HG03575 (cell line): Measurements from ENCODE around the gene TBC1D22A.

Experiments used
- ATAC-seq: cut with Tn5 transposase; IDR thresholded peaks from one replicate; pipeline ENCODE4 v1.9.1; 2021; ENCODE audit not compliant: unreplicated experiment, insufficient number of reproducible peaks, low FRiP score; ENCODE audit errors: extremely low read depth

TBC1D22A gene

DNA sequence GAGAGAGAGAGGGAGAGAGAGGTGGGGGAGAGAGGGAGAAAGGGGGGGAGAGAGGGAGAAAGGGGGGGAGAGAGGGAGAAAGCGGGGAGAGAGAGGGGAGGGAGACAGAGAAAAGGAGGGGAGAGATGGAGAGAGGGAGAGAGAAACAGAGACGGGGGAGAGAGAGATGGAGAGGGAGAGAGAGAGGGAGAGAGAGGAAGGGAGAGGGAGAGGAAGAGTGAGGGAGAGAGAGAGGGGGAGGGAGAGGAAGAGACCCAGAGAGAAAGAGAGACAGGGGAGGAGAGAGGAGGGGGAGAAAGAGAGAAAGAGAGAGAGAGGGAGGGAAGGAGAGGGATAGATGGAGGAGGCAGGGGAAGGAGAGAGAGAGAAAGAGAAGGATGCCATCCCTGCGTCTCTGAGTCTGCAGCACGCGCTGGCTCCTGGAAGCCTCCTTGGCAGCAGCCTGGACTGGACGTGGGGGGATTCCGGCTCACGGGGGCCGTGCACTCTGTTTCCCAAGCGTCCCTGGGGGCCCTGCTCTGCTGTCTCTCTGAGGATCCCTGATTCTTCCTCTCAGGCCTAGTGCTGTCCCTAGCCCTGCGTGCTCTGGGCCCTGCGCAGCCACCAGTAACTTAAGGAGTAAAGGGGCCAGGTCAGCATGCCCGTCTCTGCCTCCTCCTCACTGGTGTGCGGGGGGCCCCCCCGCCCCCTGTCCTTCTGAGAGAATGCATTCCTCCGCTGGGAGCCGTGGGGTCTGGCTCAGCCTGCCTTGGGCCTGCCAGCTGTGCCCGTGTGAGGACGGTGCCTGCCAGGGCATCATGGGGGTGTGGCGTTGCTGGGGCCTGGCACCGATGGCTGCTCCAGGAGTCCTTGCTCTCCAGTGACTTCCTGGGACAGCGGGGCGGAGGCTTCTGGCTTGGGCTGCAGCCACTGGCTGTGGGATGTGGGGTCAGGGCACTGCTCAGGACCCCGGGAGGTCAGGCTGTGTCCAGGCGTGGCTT is 429.5 kb downstream of the TBC1D22A start:
- no peak for ATAC-seq

DNA sequence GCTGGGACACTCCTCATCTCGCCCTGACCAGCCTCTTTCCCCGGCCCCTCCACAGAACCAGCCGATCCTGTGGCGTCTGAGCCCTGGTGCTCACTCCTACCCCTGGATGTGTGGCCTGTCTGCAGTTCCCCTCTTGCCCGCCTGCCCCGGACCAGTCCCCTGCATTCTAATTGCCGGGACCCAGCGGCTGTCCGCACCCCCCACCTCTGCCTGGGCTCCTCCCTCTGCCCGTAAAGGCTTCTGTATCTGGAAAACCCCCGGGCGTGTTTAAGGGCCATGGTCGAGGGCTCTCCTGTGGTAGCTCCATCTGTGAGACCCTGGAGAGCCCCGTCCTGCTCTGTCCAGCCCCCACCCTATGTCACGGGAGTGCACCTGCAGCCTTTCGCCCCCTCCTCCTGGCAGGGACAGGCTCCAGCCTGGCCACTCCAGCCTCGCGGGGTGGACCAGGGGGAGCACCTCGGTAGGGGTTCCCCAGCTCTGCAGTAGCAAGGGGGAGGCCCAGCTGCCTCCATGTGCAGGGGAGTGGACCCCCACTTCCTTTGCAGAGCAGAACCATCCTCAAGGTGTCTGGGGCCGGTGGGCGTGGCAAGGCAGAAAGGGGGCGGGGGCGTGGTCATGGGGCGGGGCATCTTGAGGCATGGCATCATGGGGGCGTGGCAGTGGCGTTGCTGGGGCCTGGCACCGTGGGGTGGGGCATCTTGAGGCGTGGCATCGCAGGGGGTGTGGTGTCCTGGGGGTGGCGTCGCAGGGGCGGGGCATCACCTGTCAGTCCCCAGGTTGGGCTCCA is 430.4 kb downstream of the TBC1D22A start:
- no peak for ATAC-seq

DNA sequence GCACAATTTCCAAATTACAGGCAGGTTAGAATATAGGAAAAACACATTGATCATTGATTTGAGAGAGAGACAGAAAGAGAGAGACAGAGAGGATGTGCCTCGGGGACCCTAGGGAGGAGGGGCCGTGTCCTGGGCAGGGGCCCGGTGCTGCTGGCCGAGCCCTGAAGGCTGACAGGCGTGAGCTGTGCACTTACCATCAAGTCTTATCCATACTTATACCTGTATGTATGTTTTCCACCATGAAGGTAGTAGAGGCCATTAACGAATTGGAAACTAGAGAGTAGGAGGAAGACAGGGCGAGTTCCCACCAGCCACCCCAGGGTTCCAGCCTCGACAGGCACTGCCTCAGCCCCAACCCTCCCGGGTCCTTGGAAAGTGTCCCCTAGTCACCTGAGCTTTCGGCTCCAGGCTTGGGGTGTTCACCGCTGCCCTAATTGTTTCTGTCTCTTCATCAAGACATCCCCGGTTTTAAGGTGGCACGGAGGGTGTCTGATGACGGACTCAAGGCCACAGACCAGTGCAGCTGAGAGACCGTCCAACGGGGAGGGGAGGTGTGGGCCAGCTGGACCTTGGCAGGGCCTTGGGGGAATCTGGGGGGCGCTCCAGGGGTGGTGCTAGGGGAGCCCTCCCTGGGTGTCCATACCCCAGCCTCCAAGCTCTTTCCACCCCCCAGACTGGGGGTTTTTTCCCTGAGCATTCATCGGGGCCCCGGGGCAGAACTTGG is 431.3 kb downstream of the TBC1D22A start:
- no peak for ATAC-seq

DNA sequence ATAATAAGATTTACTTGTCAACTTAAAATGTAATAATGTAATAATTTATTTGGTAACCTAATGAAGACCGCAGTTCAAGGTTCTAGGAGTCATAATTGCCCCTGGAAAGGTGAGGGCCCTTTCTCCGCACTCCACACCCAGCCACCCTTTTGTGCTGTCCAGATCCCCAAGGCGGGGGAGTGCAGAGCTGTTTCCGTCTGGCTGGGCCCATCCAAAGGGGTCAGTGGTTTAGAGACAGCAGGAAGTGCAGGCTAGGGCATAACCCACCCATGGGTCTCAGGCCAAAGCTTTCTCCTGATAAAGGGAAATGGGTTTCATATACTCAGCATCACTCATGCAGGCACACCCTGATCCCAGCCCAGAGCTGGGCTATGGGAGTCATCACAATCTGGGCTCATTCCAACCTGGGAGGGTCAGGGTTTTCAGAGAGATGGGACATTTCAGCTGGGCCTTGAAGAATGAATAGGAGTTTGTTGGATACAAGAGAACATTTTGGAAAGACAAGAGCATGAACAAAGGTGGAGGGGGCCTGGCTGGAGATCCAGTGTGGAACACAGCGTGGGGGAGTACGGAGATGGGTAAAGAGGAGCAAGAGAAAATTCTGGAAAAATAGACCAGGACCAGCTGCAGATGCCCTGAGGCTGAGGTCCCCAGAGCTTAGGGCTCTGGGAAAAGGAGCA is 432.2 kb downstream of the TBC1D22A start:
- ATAC-seq: no peak

DNA sequence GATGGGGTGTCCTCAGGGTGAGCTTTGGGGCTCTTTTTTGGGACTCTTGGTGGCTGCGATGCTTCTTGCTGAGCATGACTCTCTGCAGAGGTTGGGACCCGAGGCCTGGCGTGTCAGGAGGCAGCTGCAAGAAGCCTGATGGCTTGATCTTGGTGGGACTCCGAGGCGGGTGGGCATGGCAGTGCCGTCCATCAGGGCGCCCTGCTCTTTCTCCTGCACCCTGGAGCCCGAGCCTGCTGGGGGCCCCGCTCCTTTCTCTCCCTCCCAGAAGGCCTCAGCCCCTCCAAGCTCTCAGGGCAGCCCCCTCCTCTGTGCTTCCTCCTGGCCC is 432.7 kb downstream of the TBC1D22A start:
- ATAC-seq: no peak

DNA sequence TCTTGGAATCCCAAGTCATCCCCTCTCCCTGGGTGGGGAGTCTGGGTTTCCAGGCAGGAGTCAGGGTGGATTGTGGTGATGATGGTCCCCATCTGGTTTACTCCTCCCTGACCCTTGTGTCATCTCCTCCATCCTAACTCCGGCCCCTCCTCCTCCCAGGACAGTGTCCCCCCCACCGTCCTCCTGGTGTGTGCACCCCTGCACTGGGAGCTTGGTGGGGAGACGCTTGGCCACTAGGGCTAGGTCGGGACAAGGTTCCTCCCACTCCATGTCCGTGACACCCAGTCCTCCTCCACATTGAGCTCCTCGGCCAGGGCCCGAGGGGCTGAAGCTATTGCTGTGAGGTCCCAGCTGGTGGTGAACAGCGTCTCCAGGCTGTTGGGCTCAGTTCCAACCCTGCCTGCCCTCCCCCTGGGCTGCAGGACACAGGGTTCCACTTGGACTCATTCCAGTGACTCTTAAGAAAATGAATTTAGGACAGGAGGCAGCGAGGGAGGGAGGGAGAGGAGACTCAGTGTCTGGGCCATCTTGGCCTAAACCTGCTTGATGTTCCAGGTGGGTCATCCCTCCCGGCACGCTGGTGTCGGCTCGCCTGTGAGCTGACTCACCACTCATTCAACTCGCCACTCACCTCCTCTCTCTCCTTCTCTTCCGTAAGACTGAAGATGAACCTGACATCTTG is 433.2 kb downstream of the TBC1D22A start:
- no peak for ATAC-seq

DNA sequence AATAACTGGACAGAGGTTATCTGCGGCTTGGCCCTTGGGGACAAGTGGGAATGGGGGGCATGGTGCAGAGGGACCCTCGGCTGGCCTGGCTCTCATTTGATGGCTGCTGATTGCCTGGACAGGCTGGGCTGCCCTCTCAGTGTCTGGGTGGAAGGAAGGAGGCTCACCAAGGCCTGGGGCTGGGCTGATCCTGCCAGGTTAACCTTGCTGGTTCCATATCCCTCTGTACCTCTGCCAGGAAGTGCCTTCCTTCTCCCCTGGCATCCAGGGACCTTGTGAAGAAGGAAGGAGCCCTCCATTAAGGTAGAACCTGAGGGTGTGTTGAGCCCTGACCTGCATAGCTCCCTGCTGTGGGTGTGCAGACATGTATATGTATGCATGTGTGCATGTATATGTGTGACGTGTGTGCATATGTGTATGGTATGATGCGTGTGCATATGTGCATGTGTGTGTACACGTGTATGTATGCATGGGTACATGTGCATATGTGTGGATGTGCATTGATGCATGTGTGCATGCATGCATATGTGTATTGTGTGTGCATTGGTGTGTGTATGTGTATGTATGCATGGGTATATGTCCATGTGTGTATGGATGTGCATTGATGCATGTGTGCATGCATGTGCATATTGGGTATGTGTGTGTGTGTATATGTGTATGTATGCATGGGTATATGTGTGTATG is 433.9 kb downstream of the TBC1D22A start:
- no peak for ATAC-seq

DNA sequence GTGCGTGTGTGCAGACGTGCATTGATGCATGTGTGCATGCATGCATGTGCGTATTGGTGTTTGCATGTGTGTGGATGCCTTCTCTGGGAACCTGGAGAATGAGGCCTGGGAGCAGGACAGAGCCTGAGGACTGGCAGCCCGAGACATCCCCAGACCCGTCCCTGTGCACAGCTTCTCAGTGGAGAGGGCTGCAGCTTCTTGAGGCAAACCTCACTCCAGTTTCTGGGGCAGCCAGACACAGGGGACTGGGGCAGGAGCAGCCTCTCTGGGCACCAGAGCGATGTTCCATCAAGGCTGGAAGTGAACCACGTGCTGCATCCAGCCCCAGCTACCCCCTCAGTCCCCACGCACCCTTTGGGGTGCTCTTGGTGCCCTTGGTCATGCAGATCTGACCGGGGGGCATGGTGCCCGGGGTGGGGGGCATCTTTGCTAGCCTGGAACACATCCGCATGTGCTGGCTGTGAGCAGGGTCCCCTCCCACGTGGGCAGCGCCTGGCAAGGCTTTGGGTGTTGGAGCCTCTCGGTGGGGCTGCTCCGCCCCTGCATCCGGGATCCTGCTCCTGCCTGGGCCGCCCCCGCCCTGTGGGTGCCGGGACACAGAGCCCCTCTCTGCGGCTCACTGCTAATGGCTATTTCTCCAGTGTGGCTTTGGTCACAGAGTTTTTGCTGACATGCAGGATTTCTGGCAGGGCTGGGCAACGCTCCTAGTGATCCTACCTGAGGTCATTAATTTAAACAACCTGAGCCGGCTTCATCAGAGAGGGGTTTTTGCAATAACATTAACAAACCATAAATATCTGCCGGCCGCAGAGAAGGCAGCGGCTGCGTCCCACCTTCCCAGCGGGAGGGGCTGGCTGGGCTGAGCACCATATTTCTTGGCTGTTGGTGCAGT is 434.7 kb downstream of the TBC1D22A start:
- ATAC-seq: no peak

DNA sequence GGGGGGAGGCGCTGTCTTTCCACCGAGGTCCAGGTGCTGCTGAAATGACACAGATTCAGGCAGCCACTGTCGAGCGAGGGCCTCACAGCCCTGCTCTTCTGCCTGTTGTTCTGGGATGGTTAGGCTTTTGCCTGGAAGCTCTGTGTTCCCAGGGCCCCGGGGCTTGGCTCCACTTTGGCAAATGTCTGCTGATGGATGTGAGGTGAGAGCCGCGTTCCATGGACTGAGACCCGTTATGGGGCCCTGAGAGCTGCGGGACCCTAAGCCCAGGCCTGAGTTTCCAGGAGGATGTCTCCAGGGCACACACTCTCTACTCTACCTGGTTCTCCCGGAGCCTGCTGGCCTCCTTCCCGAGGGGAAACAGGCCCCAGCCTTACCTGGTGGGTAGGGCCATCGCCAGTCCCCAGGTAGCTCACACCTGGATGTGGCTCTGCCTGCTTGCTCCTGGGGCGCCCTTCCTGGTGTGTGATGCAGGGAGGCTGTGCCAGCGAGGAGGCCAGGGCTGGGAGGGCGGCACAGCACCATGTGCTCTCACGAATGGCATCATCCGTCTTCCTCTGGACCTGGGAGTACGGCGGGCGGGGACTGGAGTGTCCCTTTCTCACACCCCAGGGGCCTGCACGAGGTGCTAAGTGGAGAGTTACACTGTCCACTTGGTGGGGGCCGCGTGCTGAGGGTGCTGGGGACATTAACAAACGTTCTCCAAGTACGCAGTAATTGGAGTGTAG is 435.5 kb downstream of the TBC1D22A start:
- no peak for ATAC-seq

DNA sequence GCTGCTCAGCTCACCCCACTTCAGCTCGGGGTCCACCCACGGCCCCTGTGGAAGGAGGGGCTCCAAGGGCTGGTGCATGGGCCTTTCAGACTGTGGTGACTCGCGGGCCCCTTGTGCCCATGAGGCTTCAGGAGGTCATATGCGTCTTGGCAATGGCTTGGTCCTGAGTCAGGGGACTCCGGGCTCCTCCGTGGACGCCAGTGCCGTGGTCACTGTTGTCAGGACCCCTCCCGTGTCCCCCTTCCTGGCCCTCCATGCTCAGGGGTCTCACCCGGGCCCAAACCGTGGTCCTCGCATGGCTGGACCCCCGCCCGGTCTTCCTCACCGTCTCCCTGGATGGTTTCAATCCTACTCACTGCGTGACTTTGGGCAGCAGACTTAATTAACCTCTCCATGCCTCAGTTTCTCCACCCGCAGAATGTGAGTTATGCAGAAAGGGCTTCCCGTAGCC is 436.4 kb downstream of the TBC1D22A start:
- no peak for ATAC-seq

DNA sequence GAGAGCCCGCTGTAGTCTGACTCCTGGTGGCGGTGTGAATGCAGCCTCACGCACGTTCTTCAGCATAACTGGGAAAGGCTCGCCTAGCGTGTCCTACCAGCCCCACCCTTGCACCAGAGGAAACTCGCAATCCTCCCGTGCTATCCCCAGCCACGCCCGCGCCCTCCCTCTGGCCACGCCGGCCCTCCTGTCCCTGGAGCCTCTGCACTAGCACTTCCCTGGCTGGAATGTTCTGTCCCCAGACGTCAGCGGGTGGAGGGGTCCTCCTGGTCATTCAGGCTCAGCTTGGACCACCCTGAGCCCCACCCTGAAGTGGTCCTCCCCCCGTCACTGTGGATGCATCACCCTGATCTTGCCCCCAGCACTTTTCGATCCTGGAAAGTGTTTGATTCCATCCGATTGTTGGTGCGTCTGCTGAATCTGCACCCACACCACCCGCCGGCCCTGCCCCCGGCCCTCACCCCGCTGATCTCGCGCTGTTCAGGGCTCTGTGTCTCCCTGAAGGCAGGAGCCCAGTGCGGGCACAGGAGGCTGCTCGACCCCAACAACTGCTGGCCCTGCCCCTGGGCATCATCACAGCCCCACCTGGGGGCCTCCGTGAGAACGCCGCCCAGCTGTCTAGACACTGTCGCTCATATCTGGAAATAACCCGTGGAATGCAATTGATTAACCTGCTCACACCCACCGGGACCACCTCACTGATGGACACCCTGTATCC is 437.0 kb downstream of the TBC1D22A start:
- no peak for ATAC-seq

DNA sequence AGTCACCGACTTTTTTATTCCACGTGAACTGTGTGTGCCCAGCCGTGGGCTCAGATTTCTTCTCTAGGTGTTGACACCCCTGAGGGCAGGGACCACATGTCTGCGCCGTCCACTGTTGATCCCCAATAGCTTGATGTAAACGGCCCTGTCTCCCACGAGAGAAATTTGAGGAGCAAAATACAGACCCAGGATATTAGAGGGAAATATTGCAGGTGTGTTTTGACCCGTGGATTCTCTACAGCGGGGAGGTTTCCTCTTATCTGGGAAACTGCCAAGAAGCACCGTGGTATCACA is 437.5 kb downstream of the TBC1D22A start:
- ATAC-seq: no peak

DNA sequence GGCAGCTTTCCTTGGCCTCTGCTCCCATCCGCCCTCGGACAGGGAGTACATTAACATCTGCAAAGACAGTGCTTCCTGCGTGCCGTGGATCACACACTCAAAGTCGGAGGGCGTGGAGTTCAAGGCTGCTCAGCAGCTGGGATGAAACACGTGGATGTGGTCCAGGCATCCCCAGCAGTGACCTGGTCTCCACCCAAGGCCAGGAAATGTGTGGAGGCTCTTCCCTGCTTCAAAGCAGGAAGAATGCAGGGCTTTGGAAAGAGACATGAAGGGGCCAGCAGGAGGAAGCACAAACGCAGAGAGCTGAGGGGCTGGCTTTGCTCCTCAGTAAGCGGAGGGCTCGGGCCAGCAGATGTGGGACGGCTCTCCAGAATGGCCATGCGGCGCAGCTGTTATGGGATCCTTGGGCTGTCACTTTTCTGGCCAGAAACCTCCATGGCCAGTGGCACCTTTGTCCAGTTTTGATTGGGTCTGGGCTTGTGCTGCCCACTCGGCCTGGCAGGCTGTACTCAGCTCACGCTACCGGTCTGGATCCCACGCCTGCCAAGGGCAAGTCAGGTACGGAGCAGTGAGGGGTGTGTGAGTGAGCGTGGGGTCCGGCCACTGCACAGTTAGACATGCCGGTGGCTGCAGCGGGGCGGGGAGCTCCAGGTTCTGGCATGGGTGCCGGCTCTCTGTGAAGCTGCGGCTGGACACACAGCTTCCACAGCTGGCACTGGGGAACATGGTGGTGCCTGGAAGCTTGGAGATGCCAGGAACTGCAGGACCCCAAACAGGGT is 438.0 kb downstream of the TBC1D22A start:
- no peak for ATAC-seq

DNA sequence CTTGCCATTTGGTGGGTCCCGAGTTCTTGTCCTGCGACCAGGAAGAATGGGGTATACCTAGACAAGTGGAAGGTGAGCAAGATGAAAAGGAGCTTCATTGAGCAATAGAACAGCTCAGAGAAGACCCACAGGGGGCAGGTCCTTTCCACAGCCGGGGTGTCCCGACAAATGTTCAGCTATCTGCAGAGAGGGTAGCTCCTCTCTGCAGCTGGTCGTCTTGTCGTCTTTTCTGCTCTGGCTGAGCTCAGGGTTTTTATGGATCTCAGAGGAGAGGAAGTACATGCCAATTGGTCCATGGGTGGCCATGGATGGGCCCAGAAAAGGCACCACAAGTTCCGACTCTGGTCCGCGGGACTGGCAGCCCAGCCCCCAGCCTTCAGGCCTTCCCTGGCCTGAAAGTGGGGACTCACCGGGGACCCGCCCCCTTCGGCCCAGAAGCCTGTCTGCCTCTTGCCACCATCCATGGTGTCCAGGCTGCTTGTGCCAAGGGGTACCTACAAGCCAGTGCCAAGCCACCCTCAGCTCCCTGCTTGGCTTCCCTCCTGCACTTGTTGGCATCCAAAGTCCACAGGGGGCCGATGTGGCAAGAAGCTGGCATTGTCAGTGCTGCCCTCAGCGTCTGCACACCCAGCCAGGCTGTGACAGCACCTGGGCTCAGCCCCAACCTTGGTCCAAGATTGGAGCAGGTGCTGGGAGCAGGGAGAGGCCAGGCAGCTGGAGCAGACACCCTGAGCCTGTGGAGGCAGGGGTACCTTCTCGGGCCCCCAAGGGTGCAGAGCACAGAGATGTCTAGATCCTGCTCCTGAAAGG is 438.9 kb downstream of the TBC1D22A start:
- ATAC-seq: no peak
